KOPT-K1 (cell line): ENCODE data around the gene PPARA.

Experiments
- H3K27ac ChIP-seq: fragments of 200-600 bp; sonication (generic); 2 replicates; pipeline ENCODE4 v1.5.1; 2016; ENCODE audit warnings: antibody characterized with exemption, mild to moderate bottlenecking, low read depth, low read length; ENCODE audit not compliant: poor library complexity, severe bottlenecking
- H3K36me3 ChIP-seq: fragments of 200-600 bp; sonication (generic); 2 replicates; pipeline ENCODE4 v1.5.1; 2017; ENCODE audit warnings: antibody characterized with exemption, mild to moderate bottlenecking, low read length, moderate library complexity; ENCODE audit not compliant: insufficient read depth
- H3K9me3 ChIP-seq: fragments of 200-600 bp; sonication (generic); 2 replicates; pipeline ENCODE4 v1.5.1; 2017; ENCODE audit warnings: antibody characterized with exemption, low read length, mild to moderate bottlenecking; ENCODE audit not compliant: insufficient read depth, poor library complexity, severe bottlenecking

Gene PPARA

DNA sequence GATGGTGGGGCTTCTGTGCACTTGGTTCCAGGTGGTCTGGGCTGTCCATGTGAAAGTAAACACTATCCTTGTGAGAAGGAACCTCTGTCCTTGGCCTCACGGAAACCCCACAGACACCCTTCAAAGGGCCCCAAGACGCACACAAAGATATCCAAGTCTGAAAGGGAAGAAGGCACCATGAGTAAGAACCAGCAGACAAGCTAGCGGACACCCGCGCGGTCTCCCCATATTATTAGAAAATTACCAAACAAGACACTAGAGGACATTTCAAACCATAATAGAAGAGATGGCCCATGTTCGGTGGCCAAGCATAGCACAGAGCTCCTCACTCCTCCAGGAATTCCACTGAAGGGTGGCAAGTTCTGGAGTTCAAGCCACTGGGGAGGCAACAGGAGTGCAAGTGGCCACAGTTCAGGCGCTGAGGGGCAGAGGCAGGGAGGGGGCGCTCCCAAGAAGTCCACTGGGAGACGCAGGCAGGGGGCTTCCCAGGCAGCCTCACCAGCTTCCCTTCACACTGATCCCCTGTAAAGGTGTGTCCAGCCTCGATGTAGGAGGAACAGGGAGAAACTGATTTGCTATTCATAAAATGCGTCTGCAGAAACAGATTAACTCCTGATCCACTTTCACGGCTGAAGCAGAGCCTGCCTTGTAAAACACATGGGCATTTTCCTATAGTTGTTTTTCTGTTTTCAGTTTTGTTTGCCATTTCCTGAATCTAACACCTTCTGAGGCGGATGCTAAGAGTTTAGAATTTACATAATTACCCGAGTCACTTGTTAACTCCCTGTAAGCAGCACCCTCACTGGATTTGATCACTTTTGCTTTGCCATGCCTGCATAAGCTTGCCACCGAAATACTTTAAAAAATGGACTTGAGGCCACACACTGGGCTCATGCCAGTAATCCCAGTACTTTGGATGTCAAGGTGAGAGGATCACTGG, 9.1 kb upstream of the PPARA start:
- no peaks in the 10 kb centered on the region for H3K9me3 ChIP-seq
- no peaks in the 10 kb centered on the region for H3K36me3 ChIP-seq
- H3K27ac ChIP-seq = no peak overlapping the region

DNA sequence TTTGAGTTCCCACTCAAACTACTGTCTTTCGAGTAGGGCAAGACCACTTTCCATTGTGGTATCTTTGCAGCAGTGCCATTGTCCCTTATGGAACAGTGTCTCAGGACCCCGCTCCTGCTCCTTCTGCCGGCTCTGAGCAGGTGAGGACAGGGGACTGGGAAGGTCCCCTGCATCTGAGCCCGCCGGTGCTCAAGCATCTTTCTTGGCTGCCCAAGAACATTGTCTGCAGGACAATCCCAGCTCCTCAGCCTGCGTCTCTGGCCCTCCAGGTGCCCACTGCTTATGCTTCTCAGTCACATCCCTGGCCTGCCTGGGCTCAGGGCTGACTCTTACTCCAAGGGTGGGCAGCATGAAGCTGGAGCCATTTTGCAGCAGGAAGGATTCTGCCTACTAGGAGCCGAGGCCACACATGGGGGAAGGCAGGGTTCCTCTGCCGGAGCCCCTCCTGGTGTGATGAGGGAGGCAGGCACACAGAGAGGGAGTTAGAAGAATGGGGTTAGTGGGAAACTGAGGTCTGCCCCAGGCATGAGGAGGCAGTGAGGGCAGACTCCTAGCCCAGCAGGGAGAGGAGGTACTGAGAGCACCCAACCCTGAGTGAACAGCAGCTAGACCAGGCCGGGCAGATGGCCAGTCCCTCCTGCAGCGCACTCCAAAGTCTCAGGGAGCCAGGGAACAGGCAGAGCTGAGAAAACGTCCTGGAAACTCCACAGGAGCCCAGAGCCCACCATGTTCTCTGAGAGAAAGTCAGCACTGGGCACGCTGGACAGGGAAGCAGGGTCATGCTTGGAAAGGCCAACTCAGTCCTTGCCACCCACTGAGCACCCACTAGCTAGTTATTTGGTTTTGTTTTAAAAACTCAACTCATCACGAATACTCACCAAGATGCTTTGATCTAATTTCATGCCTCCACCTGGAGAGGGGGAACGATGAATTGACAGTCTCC, 7.5 kb upstream of the PPARA start:
- H3K27ac ChIP-seq = no peak overlapping the region
- H3K9me3 ChIP-seq = no peaks in the 10 kb centered on the region

DNA sequence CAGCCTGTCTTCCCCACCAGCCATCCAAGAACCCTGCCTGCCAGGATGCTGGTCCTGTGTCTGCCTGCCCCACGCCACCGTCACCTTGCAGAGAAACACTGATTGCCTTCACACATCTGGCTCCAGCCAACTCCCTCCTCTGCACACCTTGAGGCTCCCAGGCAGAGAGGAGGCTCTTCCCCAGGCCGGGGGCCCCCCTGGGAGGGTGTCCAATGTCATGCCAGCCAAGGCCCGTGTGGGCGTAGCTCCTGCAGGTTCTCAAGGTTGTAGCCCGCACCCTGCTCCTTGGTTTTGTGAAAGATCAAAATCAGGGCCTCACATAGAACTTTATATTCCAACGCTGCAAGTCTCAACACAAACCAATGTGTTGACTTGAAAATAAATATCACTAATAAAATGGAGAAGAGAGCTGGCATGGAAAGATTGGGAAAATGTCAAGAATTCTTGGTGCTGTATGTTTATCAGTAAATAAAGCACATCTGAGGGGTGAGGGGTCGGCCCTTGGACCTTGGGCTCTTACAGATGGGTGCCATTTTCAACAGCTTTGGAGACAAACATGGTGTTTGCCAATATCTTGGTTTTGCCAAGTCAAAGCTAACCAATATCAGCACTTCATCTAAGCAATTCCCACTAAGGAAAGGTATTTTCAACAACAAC, 6.7 kb upstream of the PPARA start:
- no peaks in the 10 kb centered on the region for H3K9me3 ChIP-seq
- H3K27ac ChIP-seq = no peak overlapping the region
- H3K36me3 ChIP-seq = no peaks in the 10 kb centered on the region

More for the DNA sequence above, 7.5 kb upstream of the PPARA start:
- H3K36me3 ChIP-seq = no peaks in the 10 kb centered on the region

DNA sequence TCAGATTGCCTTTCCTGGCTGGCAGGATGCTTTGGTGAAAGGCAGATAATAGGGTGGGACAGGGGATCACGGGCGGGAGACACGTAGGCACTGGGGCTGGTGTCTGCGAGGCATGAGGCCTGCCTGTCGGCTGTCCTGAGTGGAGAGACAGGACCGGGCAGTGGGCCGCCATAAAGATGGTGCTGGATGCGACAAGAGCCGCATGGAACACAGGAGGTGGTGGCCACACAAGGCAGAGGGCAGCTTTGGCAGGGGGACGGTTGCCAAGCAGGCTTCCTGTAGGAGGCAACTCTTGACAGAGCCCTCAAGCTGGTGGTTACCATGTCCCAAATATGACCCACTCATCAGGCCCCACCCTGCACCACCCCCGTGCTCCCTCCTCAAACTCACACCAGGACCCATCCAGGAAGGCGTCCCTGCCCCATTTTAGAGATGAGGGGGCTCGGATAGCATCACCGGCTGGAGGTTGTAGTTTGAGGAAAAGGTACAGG, 4.9 kb upstream of the PPARA start:
- Histone ChIP-seq H3K9me3 (no peaks in the 10 kb centered on the region), H3K27ac (no peak overlapping the region), H3K36me3 (no peaks in the 10 kb centered on the region)

DNA sequence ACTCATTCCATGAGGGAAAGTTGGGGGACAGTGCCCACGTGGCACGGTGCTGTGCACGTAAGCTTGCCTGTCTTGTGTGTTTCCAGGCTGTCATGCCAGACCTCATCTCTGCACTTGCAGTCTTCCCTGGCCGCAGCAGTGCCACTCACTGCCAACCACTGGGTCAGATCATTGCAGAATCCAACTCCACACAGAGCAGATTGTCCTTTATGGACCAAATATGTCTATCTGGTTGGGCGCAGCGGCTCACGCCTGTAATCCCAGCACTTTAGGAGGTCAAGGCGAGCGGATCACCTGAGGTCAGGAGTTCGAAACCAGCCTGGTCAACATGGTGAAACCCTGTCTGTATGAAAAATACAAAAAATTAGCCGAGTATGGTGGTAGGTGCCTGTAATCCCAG, 4.4 kb upstream of the PPARA start:
- Histone ChIP-seq H3K27ac (no peak overlapping the region), H3K36me3 (no peaks in the 10 kb centered on the region), H3K9me3 (no peaks in the 10 kb centered on the region)

DNA sequence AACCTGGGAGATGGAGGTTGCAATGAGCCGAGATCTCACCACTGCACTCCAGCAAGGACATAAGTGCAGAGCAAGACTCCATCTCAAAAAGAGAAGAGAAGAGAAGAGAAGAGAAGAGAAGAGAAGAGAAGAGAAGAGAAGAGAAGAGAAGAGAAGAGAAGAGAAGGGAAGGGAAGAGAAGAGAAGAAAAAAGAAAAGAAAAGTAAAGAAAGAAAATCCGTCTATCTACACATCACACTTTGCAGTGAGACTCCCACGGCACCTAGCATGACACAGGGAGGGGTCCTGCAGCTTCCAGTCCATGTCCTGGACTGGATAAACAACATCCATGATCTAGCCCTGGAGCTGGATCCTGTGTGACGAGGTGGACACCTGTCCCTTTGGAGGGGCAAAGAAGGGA, 4.0 kb upstream of the PPARA start:
- Histone ChIP-seq H3K36me3 (no peaks in the 10 kb centered on the region), H3K9me3 (no peaks in the 10 kb centered on the region), H3K27ac (no peak overlapping the region)

DNA sequence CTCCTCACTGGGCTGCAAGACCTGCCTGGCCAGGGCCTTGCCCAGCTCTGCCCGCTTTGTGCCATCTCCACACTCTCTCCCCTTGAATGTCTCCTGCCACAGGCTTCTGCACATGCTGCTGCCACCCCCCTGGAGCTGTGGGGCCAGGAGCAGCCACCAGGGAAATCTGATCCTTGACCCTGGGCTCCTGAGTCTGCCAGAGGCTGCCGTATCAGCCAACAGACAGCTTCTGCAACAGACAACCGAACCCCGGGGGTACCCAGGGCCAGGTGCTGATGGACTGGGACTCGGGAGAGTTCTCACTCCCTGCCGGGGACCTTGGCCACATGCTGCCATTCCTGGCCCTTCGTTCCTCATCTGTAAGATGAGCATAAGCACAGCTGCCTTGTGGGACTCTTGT, 3.3 kb upstream of the PPARA start:
- Histone ChIP-seq H3K27ac (no peak overlapping the region), H3K36me3 (no peaks in the 10 kb centered on the region), H3K9me3 (no peaks in the 10 kb centered on the region)

DNA sequence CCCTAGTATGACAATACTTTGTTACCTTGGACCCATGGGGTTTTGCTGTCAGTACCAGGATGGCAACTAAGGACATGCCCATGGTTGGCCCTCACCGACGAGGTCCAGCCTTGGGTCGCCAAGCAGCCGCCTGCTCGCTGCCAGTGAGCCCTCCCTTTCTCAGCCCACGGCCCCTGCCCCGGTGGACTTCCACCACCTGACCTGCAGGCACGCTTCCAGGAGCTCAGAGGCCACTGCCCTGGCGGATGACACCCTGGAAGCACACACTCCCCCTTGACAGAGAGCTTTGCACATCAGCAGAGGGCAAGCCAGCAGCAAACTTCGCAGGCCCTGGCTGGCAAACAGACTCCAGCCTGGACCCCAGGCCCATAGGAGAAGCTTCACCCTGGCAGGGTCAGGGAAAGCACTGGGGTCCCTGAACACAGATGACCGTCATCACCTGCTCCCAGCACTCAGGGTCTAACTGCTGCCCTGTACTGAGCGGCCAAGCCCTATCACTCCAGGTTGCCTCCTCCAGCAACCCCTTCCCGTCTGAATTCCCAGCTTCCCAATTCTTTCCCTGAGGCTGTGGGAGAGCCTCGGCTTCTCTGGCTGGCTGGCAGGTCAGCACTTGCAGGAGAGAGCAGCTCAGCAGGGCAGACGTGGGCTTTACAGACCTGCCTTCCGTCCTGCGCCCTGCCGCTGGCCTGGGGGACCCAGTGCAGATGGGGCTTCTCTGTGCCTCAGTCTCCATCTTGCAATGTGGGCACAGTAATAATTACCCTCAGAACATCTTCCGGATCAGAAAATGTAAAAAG, 2.7 kb upstream of the PPARA start:
- Histone ChIP-seq H3K9me3 (no peaks in the 10 kb centered on the region), H3K36me3 (no peaks in the 10 kb centered on the region), H3K27ac (no peak overlapping the region)

DNA sequence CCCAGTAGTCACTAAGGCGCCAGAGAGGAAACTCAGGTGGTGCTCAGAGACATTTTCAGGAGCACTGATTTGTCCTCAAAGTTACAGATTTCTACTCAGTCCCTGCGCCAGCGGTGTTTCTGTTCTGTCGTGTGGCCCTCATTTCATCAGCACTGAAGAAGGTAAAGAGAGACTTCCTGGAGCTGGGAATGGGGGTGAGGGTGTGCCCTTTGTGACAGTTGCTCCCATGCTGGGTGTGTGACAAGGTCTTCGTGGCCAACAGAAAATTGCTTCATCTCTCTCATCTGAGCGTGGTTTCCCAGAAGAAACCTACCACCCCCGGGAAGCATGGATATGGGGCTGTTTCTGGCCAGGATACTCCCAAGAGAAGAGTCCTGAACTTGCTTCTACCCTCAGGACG, 2.0 kb upstream of the PPARA start:
- no peak overlapping the region for H3K27ac ChIP-seq
- no peaks in the 10 kb centered on the region for H3K36me3 ChIP-seq

DNA sequence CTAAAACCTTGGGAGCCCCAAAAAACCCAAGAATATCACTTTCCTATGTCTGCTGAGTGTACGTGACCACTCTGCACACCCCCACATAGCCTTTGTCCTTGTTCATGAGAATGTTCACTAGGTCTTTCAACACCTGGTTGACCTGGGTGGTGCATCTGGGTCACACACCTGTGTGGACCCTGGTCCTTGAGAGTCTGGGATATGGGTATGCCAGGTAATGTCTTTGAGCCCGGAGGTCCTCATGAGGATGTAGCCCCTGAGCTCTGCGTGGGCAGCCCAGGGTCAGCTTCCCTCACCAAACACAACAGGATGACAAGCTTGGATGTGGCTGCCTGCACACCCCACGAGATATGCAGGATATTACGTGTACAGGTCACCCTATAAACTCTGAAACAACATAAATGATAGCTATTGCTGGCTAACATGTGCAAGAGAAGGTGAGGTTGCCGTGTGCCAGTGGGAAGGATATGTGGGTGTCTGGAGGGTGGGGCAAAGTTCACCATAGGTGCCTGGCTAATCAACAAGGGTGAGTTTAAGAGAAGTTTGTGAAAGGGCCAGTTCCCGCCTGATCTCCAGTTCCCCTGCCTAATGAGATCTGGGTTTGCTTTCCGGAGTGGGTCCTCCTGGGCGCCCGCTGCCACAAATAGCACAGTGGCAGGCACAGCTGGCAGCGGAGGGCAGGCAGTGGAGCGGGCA, 1.4 kb upstream of the PPARA start:
- no peaks in the 10 kb centered on the region for H3K9me3 ChIP-seq
- no peak overlapping the region for H3K27ac ChIP-seq
- no peaks in the 10 kb centered on the region for H3K36me3 ChIP-seq

More for the DNA sequence above, 2.0 kb upstream of the PPARA start:
- no peaks in the 10 kb centered on the region for H3K9me3 ChIP-seq

DNA sequence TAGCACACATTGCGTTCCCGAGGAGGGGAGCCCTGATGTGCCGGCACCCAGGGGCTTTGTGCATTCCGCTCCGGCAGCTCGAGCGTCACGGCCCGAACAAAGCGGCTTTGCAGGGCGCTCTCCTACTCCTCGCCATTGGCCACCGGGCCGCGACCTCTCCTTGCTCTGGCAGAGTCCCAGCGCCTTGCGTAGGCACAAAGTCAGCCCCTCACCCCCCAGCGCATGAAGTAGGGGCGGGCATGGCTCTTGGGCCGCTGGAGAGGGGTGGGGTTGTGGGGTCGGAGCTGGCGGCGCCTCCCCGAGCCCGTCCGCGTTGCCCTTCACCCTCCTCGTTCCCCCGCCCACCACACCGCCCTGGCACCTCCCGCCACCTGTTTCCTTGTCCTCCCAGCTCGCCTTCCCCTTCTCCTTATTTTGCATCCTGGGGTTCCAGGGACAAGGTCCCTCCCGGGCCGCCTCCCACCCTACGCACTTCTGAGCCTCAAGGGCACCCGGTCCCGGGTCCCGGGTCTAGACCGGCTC, 753 bp upstream of the PPARA start:
- H3K9me3 ChIP-seq = no peaks in the 10 kb centered on the region
- H3K36me3 ChIP-seq = no peaks in the 10 kb centered on the region
- H3K27ac ChIP-seq = peak overlapping the region; percentile 8

DNA sequence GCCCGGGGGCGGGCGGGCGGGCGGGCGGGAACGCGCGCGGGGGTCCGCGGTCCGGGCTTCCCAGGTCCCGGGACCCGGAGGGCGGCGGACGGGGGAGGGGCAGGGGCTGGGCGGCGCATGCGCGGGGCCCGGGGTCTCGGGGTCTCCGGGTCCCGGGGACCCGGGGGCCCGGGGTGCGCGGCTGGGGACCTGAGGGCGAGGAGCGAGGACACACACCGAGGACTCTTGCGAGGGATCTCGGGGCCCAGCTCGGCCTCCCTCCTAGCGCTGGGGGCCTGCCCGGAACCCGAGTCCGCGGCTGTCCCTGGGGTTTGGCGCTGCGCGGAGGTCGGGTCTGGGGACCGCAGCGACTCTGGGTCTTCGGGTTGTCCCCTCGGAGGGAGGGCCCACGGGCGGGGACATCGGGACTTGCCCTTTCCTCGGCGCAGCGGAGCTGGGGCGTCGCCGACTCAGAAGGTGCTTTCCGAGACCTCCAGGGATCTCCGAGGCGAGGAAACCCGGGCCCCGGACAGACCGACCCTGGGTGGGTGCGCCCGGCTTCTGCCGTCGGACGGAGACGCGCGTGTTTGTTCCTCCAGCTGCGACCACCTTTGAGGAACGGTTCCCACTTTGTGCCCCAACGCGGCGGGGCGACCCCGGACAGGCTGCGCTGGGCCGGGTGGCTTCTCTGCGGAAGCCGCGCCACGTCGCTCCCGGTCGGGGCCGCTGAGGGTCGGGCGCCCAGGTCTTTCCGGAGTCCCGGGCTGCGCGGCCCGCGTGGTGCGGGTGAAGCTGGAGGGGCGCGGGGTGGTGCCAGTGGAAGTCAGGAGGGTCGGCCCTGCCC, 540 bp downstream of the PPARA start:
- peak overlapping the region; percentile 30 for H3K27ac ChIP-seq
- H3K9me3 ChIP-seq = no peaks in the 10 kb centered on the region
- H3K36me3 ChIP-seq = no peaks in the 10 kb centered on the region

DNA sequence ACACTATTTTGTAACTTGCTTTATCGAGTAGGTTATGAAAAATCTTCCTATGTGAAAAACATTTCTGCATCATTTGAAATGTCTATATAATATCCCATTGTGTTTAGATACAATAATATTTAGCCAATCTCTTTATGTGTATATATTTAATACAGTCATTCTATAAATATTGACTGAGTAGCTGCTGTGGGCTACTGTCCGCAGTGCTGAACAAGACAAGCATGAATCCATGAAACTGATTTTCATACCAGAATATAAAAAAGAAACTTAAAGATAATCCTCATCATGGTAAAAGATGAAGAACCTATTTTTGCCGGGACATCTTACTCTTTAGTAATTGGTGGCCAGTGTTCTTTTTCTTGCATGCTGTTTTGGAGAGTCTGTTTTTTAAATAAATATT, 3.6 kb downstream of the PPARA start:
- Histone ChIP-seq H3K27ac (no peak overlapping the region), H3K36me3 (no peaks in the 10 kb centered on the region), H3K9me3 (no peaks in the 10 kb centered on the region)
